Measurements from ENCODE around the gene SPOCD1. TPM values are rescaled to one million over a fixed set of nuclear protein-coding genes. Genes with fewer than 3 reads are reported as not detected.
A peak's percentile ranks its signal among the peaks of the same experiment; 100 is the strongest.

The SPOCD1 gene
- total and polyA plus RNA-seq, 12 donors: 0.09 to 2.4 (median 0.61) TPM

- 84 to 87% (median 86%) methylated on average over 11 to 16 of the region's 16 CpGs for WGBS, 4 donors
- Histone ChIP-seq H3K9me3 (replicated peaks in 1 of 3) (no peaks in the 10 kb centered on the region), H3K36me3 (replicated peaks in 1 of 2) (no peaks in the 10 kb centered on the region), H3K4me3 (no peak overlapping the region), H3K27me3 (peaks cover 3% of the 10 kb centered on the region), H3K4me1 (replicated peaks in 1 of 2) (no peaks in the 10 kb centered on the region), H3K27ac (no peak overlapping the region)
- TF ChIP-seq POLR2A (IDR thresholded peaks at IDR 0.05) (no peak), CTCF (IDR thresholded peaks at IDR 0.05) (no peak)
- intact Hi-C loops (cut with DNase I): loop anchor here in 1 of 2 donors (10.0 kb wide), 1 partner anchor 235 kb away; no protein-coding TSS in a partner anchor
- peak in 2 of 7 donors; percentile 10 to 36 for DNase-seq
Measured at GRCh38 chr1:31799895-31800673, 15.7 kb downstream of the SPOCD1 start.

GRCh38 chr1:31799196-31799894, 16.5 kb downstream of the SPOCD1 start:
- WGBS, 4 donors: 78 to 100% (median 85%) methylated on average over 1 to 9 of the region's 9 CpGs
- DNase-seq: peak in 2 of 7 donors; percentile 9 to 38
- Histone ChIP-seq H3K9me3 (replicated peaks in 1 of 3) (no peaks in the 10 kb centered on the region), H3K4me1 (replicated peaks in 1 of 2) (no peaks in the 10 kb centered on the region), H3K27me3 (peaks cover 3% of the 10 kb centered on the region), H3K36me3 (replicated peaks in 1 of 2) (no peaks in the 10 kb centered on the region), H3K4me3 (no peak overlapping the region), H3K27ac (peak overlapping the region in 1 of 5 donors; percentile 29)
- intact Hi-C loops (cut with DNase I): loop anchor here in 1 of 2 donors (10.0 kb wide), 1 partner anchor 235 kb away; no protein-coding TSS in a partner anchor
- no peak for TF ChIP-seq POLR2A (IDR thresholded peaks at IDR 0.05)

- DNase-seq: peak in 5 of 7 donors; percentile 25 to 56 (median 48)
- H3K9me3 ChIP-seq (replicated peaks in 1 of 3): no peaks in the 10 kb centered on the region
- H3K27ac ChIP-seq: peak overlapping the region in 1 of 5 donors; percentile 29
- 43 to 55% (median 54%) methylated on average over 13 to 17 of the region's 17 CpGs for WGBS, 4 donors
- no peaks in the 10 kb centered on the region for H3K36me3 ChIP-seq (replicated peaks in 1 of 2)
- intact Hi-C loops (cut with DNase I): loop anchor here in 1 of 2 donors (10.0 kb wide), 1 partner anchor 234 kb away; no protein-coding TSS in a partner anchor
- H3K4me3 ChIP-seq: no peak overlapping the region
- no peaks in the 10 kb centered on the region for H3K4me1 ChIP-seq (replicated peaks in 1 of 2)
- TF ChIP-seq POLR2A (IDR thresholded peaks at IDR 0.05) (no peak), CTCF (IDR thresholded peaks at IDR 0.05) (no peak)
- peaks cover 3% of the 10 kb centered on the region for H3K27me3 ChIP-seq
Measured at GRCh38 chr1:31798433-31799195, 17.2 kb downstream of the SPOCD1 start.

- intact Hi-C loops (cut with DNase I): loop anchor here in 1 of 2 donors (10.0 kb wide), 1 partner anchor 233 kb away; no protein-coding TSS in a partner anchor
- DNase-seq: peak in 2 of 7 donors; percentile 14 to 37
- no peak for TF ChIP-seq CTCF (IDR thresholded peaks at IDR 0.05)
- TF ChIP-seq POLR2A (IDR thresholded peaks at IDR 0.05): no peak
Measured at GRCh38 chr1:31798086-31798432, 17.8 kb downstream of the SPOCD1 start.

More at GRCh38 chr1:31798086-31798432, 17.8 kb downstream of the SPOCD1 start:
- Histone ChIP-seq H3K27ac (peak overlapping the region in 1 of 5 donors; percentile 7), H3K4me3 (no peak overlapping the region), H3K4me1 (replicated peaks in 1 of 2) (no peaks in the 10 kb centered on the region), H3K36me3 (replicated peaks in 1 of 2) (no peaks in the 10 kb centered on the region), H3K27me3 (peaks cover 3% of the 10 kb centered on the region), H3K9me3 (replicated peaks in 1 of 3) (no peaks in the 10 kb centered on the region)
- WGBS, 4 donors: 55 to 76% (median 67%) methylated on average over 6 to 8 of the region's 8 CpGs

Data from adrenal gland (tissue), 12 donors.